Midbrain (tissue), 1 donor: ENCODE data around the gene USF1.
"Not testable (repeated sequence)": the region's sequence is repeated elsewhere in the genome, so short reads cannot be mapped to it uniquely, and the experiment has no call there.

Experiments used
- DNase-seq: peaks from one replicate; lab custom pipeline; 2025; lab: John Stamatoyannopoulos, UW

The USF1 gene

GRCh38 chr1:161079436-161080110 lies 33.8 kb upstream of the USF1 start:
- no peak for DNase-seq

GRCh38 chr1:161077426-161077825 lies 31.6 kb upstream of the USF1 start:
- no peak for DNase-seq

DNA sequence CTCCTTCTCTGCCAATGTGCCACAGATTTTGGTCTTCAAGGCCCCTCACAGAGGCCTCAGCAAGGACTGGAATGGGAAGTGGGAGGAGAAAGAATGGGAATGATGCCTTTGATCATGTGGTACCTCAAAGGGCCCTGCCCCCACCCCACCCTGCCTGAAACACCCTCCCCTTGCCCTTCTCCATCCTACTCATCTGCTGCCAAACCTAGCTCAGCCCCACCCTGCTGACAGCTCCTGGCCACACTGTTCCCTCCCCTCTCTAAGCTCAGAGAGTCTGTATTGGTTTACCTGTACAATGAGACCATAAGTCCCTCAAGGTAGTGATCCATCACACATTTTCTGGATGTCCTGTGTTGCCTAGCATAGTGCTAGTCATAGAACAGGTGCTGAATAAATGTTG lies 30.6 kb upstream of the USF1 start:
- no peak for DNase-seq

DNA sequence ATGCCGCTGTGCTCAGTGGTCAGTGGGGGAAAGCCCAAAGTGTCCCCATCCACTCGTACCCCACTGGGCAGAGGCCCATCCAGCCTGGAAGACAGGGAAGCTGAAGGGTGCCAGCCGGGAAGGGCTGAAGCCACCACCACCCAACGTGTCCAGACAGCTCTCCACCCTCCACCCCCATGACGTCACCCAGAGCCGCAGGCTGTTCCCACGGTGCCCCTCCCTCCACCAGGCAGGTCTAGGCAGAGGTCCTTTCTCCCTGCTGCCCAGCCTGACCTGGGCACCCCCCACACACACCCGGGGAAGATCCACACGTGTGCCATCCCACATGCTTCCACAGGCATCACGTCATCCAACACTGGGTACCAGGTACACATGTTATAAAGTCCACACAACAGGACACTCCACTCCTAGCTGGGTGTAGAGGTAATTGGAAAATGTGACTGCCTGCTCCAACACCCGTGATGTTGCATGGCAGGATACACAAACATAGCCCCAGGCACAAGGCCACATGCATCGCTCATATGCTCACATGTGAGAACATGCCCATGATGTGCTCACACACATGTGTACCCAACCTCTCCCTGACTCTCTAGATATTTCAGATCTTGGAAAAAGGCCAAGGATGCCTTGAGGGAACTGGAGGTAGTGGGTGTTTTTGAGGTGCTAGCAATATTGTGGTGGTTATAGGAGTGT lies 29.0 kb upstream of the USF1 start:
- DNase-seq: no peak

DNA sequence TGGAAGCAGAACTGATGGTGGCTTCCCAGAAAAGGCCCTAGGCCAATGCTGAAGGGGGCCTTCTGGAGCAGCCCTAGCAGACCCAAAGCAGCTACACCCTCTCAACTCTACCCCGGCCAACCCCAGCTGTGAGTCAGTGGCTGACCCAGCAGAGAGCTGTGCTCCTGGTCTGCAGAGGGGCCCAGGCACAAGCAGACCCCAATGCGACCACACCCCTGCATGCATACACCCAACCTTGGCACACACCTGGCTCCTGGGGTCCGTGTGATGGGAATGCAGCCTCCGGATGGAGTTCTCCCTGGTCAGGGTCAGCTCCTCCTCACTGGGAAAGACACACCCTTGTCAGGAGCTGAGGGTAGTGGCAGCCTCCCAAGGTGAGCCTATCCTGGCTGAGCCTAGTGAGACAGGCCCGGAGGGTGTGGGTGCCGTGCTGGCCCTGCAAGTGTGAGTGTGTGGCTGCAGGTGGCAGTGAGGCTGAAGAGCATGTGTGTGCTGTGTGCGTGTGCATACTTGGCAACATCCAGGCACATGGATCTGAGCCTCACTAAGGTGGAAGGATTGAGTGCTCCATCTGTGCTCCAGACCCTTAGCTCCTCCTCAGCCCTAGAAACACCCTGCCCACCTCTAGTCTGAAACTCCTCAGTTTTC lies 27.8 kb upstream of the USF1 start:
- DNase-seq: no peak

GRCh38 chr1:161072751-161073449 lies 27.1 kb upstream of the USF1 start:
- DNase-seq: no peak

DNA sequence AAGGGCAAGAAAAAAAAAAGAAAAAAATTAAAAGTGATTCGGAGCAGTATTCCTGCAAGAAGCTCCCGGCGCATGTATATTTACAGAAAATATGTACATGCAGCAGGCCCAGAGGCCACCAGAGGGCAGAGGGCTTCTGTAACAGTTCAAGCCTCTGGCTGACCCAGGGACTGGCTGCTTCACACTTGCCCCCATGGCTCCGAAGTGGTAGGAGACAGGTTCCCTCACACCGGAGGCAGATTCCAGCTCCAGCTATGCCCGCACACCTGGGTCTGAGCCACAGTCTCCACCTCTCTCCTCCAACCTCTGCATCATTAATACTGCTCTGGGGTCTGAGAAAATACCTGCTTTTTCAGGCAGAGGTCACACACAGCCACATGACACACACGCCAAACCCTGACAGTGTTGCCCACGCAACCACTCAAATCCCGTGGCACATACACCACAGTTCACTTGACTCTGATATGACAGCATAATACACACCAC lies 26.2 kb upstream of the USF1 start:
- DNase-seq: peak; percentile 14

DNA sequence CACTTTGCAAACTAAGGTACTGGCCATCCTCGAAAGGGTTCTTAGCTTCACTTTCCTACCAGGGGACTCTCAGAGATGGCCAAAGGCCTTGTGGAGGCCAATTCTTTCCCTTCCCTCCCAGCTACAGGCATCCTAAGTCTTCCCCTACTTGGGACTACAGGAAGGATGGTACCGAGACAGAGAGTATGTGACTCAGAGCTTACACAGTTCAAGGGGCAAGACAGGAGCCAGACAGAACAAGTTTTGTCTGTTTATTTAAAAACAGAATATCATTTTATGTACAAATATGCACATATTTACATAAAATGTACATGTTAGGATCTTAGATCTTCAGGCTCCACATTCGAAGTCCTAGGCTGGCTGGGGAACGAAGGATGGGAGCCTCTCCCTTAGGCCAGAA lies 25.0 kb upstream of the USF1 start:
- DNase-seq: no peak

DNA sequence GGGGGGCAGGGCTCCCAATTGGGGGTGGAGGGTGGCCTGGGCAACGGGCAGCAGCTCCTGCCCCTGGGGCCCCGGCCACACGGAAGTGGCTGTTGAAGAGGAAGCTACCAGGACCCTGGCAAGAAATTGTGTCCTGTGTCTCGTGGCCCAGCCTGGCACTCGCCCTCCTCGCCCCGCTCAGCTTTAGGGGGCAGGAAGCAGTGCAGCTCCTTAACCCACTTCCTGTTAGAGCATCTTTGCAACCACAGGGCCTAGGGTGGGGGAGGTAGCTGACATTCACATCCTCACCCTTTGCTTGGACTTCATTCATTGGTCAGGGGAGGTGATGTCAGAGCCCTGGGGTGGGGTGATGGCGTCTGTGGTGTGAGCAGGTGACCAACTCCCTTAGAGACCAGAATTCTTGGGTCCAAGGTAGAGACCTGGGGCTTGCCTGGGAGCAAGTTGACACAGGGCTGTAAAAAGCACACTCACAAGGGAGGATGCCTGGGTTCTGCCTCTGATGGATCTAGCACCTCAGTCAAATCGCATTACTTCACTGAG lies 24.0 kb upstream of the USF1 start, which contains the start of gene ARHGAP30:
ARHGAP30 (minus strand) TSS at position 161 of the 540 bp plus-strand sequence. CDS start 267 bp downstream, outside the sequence.
- peak; percentile 27 for DNase-seq

GRCh38 chr1:161069241-161069640 lies 23.5 kb upstream of the USF1 start:
- DNase-seq: no peak

GRCh38 chr1:161068306-161069234 lies 22.8 kb upstream of the USF1 start:
- DNase-seq: peak; percentile 23

DNA sequence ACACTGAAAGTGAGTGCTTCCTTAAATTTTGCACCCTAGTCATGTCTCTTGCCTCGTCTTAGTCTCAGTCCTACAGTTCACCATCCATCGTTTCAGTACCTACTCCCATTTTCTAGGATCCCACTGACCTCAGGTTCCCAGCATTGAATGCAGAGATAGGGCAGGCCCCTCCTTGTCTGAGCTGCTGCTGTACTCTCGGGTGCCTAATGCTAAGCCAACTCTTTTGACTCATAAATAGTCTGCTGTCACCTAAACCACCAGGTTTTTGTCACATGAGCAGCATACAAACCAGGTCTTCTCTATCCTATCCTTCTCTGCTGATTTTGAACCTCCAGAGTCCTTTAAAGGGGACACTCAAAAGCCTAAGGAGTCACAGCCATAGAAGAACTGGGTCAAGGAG lies 20.9 kb upstream of the USF1 start:
- no peak for DNase-seq

- not testable (repeated sequence) for DNase-seq
These were observed 19.9 kb upstream of the USF1 start for GRCh38 chr1:161065681-161066080.

DNA sequence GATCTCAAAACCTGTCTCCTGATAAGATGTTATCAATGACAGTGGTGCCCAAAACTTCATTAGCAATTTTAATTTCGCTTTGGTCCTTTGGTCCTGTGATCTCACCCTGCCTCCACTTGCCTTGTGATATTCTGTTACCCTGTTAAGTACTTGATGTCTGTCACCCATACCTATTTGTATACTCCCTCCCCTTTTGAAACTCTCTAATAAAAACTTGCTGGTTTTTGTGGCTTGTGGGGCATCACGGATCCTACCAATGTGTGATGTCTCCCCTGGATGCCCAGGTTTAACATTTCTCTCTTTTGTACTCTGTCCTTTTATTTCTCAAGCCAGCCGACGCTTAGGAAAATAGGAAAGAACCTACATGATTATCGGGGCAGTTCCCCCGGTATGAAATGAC lies 18.2 kb upstream of the USF1 start:
- not testable (repeated sequence) for DNase-seq

- no peak for DNase-seq
These were observed 15.6 kb upstream of the USF1 start for GRCh38 chr1:161061419-161061818.

DNA sequence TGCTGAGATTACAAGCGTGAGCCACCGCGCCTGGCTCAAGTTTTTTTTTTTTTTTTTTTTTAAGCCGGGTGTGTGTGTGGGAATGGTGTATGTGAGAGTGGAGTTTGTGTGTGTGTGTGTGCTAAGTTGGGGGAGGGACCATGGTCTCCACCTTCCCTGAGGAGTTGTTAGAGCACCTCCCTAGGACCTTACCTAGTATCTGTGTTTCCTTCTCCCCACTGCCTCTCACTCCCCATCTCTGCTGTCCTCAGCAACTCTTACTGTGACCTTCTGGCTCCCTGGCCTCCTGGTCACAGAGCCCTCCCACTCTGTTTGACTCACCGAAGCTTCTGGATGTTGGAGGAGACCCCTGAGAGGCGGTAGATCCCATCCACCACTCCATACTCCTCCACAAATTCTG lies 13.5 kb upstream of the USF1 start:
- DNase-seq: no peak

DNA sequence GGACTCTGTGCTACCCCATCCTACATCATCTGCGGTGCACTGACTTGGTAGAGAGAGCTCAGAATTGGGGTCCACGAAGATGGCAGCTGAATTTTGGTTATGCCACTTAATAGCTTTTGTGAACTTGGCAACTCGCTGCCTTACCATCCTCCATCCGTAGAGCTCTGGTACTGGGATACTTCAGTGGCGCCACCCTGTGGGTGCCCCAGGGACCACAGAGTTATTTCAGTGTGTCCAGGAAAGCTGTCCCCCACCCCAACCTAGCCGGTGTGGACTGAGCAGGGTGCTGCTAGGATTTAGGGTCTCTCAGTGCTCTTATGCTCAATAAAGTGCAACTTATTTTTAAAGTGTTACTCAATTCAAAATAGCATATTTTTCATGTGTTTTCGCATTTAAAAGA lies 9.0 kb upstream of the USF1 start:
- no peak for DNase-seq

DNA sequence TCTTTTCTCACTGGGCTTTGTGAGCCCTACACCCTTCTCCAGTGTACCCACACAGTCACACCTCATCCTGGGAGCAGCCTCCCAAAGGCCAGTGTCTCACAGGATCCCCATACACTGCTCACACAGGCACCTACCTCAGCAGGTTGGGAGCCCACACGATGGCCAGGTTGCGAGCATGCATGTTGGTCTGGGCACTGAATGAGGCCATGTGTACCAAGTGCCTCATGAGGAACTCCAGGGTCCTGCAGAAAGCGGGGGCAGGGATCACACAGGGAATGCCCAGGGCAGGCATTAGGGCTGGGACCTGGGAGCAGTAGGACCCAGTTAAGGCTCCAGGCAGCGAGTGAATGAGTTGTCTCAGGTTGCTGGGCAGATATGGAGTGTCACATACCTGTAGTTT lies 8.5 kb upstream of the USF1 start:
- DNase-seq: no peak

DNA sequence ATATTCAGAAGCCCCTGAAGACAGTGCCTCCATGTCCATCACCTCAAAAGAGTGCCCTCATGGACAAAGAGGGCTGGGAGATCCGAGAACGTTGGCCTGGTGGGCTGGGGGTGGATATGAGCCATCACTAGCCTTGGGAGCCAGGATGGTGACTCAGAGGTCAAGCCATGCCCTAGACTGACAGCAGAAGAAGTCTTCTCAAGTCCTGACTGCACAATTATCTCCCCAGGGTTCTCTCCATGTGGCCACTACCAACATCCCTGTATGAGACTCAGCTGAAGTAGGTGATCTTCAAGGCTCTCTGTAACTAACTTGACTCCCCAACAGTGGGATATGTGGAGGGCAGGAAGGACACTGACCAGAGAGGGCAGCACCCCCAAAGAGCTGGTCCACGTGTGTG lies 7.1 kb upstream of the USF1 start:
- DNase-seq: no peak

DNA sequence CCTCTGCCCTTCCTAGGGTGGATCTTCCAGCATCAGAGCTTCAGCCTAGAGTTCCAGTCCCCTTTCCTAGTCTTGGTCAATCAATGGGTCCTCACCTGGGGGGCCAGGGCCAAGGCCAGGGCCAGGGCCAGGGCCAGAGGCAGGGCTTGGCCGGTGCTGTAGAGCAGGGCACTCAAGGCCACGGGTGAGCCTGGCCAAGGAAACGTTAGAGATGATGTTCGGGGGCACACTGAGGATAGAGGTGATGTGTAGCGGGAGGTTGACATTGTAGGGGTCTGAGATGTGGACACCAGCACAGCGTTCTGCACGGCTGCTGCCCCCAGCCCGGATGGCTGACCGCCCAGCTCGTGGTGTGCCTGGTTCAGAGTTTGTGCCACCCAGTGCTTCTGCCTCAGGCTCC lies 5.4 kb upstream of the USF1 start:
- DNase-seq: no peak
